ENCODE data around the gene VAC14. TPM values are rescaled to one million over a fixed set of nuclear protein-coding genes. Genes with fewer than 3 reads are reported as not detected.
"Not testable (repeated sequence)": the region's sequence is repeated elsewhere in the genome, so short reads cannot be mapped to it uniquely, and the experiment has no call there.

VAC14 gene
- total RNA-seq, 1 experiment from 2014 or later = 21.3 TPM

GRCh38 chr16:70680495-70681381, 120.2 kb downstream of the VAC14 start:
- no peak overlapping the region for H3K27ac ChIP-seq
- H3K36me3 ChIP-seq = peaks cover 10% of the 10 kb centered on the region; the same call in 1 of the 2 replicates
- no peaks in the 10 kb centered on the region for H3K9me3 ChIP-seq (replicated peaks)
- H3K4me1 ChIP-seq = no peaks in the 10 kb centered on the region; the same call in 1 of the 2 replicates
- no peaks in the 10 kb centered on the region for H3K27me3 ChIP-seq
- DNase-seq = no peak
- no peak overlapping the region for H3K4me3 ChIP-seq

- peaks cover 14% of the 10 kb centered on the region; the same call in 1 of the 2 replicates for H3K36me3 ChIP-seq
- no peak overlapping the region for H3K4me3 ChIP-seq
- H3K4me1 ChIP-seq = no peaks in the 10 kb centered on the region; the same call in 1 of the 2 replicates
- no peaks in the 10 kb centered on the region for H3K27me3 ChIP-seq
- H3K9me3 ChIP-seq (replicated peaks) = no peaks in the 10 kb centered on the region
- H3K27ac ChIP-seq = no peak overlapping the region
- no peak for DNase-seq
Measured at GRCh38 chr16:70679671-70680494, 121.1 kb downstream of the VAC14 start.

- no peaks in the 10 kb centered on the region; the same call in 1 of the 2 replicates for H3K4me1 ChIP-seq
- no peak overlapping the region for H3K4me3 ChIP-seq
- no peak for DNase-seq
- H3K36me3 ChIP-seq = peaks cover 14% of the 10 kb centered on the region; the same call in 1 of the 2 replicates
- H3K27me3 ChIP-seq = no peaks in the 10 kb centered on the region
- H3K9me3 ChIP-seq (replicated peaks) = no peaks in the 10 kb centered on the region
- no peak overlapping the region for H3K27ac ChIP-seq
Measured at GRCh38 chr16:70678898-70679670, 121.9 kb downstream of the VAC14 start.

GRCh38 chr16:70678121-70678897, 122.6 kb downstream of the VAC14 start:
- H3K36me3 ChIP-seq = peaks cover 18% of the 10 kb centered on the region; the same call in 1 of the 2 replicates
- H3K27me3 ChIP-seq = no peaks in the 10 kb centered on the region
- no peak for DNase-seq
- H3K4me3 ChIP-seq = no peak overlapping the region
- H3K9me3 ChIP-seq (replicated peaks) = no peaks in the 10 kb centered on the region
- H3K27ac ChIP-seq = no peak overlapping the region
- no peaks in the 10 kb centered on the region; the same call in 1 of the 2 replicates for H3K4me1 ChIP-seq

- Histone ChIP-seq H3K9me3 (replicated peaks) (no peaks in the 10 kb centered on the region), H3K36me3 (peaks cover 18% of the 10 kb centered on the region; the same call in 1 of the 2 replicates), H3K4me3 (no peak overlapping the region), H3K4me1 (no peaks in the 10 kb centered on the region; the same call in 1 of the 2 replicates), H3K27ac (no peak overlapping the region), H3K27me3 (no peaks in the 10 kb centered on the region)
- DNase-seq = no peak
Measured at GRCh38 chr16:70677499-70678120, 123.3 kb downstream of the VAC14 start.

GRCh38 chr16:70676675-70677498, 124.1 kb downstream of the VAC14 start:
- no peak for DNase-seq
- H3K4me1 ChIP-seq = no peaks in the 10 kb centered on the region
- H3K27ac ChIP-seq = no peak overlapping the region
- peaks cover 18% of the 10 kb centered on the region; the same call in 1 of the 2 replicates for H3K36me3 ChIP-seq
- H3K27me3 ChIP-seq = no peaks in the 10 kb centered on the region
- no peak overlapping the region for H3K4me3 ChIP-seq
- H3K9me3 ChIP-seq (replicated peaks) = no peaks in the 10 kb centered on the region

GRCh38 chr16:70675851-70676513, 125.0 kb downstream of the VAC14 start:
- no peak for DNase-seq
- Histone ChIP-seq H3K36me3 (peaks cover 23% of the 10 kb centered on the region; the same call in 1 of the 2 replicates), H3K4me1 (no peaks in the 10 kb centered on the region)

GRCh38 chr16:70674221-70675014, 126.5 kb downstream of the VAC14 start:
- Histone ChIP-seq H3K9me3 (replicated peaks) (no peaks in the 10 kb centered on the region), H3K36me3 (peaks cover 36% of the 10 kb centered on the region), H3K4me3 (no peak overlapping the region), H3K27me3 (no peaks in the 10 kb centered on the region), H3K27ac (no peak overlapping the region), H3K4me1 (no peaks in the 10 kb centered on the region)
- DNase-seq = no peak

More at GRCh38 chr16:70675851-70676513, 125.0 kb downstream of the VAC14 start:
- no peaks in the 10 kb centered on the region for H3K27me3 ChIP-seq
- H3K27ac ChIP-seq = no peak overlapping the region
- no peak overlapping the region for H3K4me3 ChIP-seq
- H3K9me3 ChIP-seq (replicated peaks) = no peaks in the 10 kb centered on the region

- not testable (repeated sequence) for H3K4me3 ChIP-seq; H3K9me3 ChIP-seq (replicated peaks); H3K4me1 ChIP-seq; H3K27me3 ChIP-seq; H3K27ac ChIP-seq; DNase-seq
- peaks cover 56% of the 10 kb centered on the region for H3K36me3 ChIP-seq
Measured at GRCh38 chr16:70670938-70671337, 130.0 kb downstream of the VAC14 start.

GRCh38 chr16:70670175-70670574, 130.8 kb downstream of the VAC14 start:
- Histone ChIP-seq H3K9me3 (replicated peaks) (no peaks in the 10 kb centered on the region), H3K27ac (no peak overlapping the region), H3K36me3 (peaks cover 55% of the 10 kb centered on the region), H3K27me3 (no peaks in the 10 kb centered on the region), H3K4me1 (no peaks in the 10 kb centered on the region), H3K4me3 (no peak overlapping the region)
- no peak for DNase-seq

- Histone ChIP-seq H3K4me1 (no peaks in the 10 kb centered on the region), H3K36me3 (peaks cover 54% of the 10 kb centered on the region), H3K27ac (no peak overlapping the region), H3K4me3 (no peak overlapping the region), H3K27me3 (no peaks in the 10 kb centered on the region), H3K9me3 (replicated peaks) (no peaks in the 10 kb centered on the region)
- no peak for DNase-seq
Measured at GRCh38 chr16:70665806-70666735, 134.9 kb downstream of the VAC14 start.
